ENCODE results near the gene CCDC89.

The CCDC89 gene

DNA sequence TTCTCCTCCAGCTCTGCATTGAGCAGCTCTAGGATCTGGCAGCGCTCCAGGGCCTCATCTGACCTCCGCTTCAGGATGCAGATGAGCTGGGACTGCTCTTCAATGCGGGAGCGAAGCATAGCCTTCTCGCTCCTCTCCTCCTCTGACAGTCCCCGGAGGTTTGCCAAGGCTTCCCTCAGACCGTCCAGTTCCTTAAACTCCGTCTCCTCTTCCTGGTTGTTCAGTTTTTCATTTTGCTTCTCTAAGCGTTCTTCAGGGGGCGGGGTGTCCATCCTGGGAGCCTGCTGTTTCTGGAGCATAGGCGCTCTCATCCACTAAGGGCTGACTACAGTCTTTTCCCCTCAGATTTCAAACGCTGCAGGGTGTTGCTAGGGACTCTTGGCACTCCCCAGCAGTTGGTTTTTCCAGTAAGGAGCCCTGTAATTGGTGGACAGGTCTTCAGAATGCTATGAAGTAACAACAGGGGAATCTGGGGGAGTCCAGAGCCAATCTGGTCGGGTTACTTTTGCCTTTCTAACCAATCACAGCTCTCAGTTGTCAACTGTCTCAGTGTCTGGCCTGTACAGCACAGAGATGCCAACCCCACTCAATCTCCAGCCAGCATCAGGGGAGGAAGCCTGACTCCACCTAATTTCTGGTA is at the start of gene CCDC89:
Gene CCDC89 (minus strand): TSS at position 376 of the 640 bp plus-strand sequence. CDS start 65 bp downstream, at position 311.
- no peak for DNase-seq

- DNase-seq = no peak
Observed at GRCh38 chr11:85732965-85733364, 47.0 kb upstream of the CCDC89 start.

DNA sequence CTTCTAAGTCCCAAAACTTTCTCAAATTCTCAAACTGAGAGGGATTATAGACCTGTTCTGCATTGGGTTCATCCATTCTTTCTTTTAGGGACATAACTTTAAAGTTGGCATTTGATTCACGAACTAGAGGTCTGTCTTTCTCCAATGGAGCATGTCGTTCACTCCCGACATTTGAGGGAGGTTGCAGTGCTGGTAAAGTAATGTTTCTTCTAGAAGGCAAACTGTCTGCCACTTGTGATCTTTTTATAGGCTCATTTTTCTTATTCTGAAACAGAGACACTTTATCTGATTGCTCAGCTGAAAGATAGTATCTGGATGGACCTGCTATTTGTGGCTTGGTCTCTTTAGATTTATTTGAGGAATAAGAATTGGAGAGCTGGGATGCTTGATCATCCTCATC is 40.4 kb upstream of the CCDC89 start:
- DNase-seq = no peak

GRCh38 chr11:85725510-85726258 is 39.7 kb upstream of the CCDC89 start:
- DNase-seq = no peak

- DNase-seq = no peak
Observed at GRCh38 chr11:85724748-85725465, 38.9 kb upstream of the CCDC89 start.

- DNase-seq = no peak
Observed at GRCh38 chr11:85723088-85723487, 37.1 kb upstream of the CCDC89 start.

- no peak for DNase-seq
Observed at GRCh38 chr11:85721191-85721590, 35.2 kb upstream of the CCDC89 start.

- no peak for DNase-seq
Observed at GRCh38 chr11:85718991-85719807, 33.2 kb upstream of the CCDC89 start.

GRCh38 chr11:85718126-85718943 is 32.3 kb upstream of the CCDC89 start:
- DNase-seq = no peak

DNA sequence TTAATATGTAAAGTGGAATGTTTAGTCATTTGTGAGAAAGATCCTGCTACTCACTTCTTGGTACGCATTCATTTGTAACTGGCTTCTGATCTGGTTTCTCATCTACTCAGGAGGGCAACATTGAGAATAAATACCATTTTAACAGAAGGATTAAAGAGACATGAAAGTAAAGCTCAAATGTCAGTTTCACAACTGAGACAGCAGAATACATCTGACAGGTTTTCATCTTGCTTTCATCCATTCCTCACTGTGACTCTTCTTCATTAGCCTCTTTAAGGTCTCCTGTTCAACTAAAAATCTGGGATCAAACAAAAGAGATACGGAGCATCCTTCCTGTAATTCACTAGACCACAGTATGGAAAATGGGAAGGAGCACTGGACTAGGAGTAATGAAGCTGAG is 31.4 kb upstream of the CCDC89 start:
- DNase-seq = no peak

GRCh38 chr11:85712953-85713352 is 27.0 kb upstream of the CCDC89 start:
- no peak for DNase-seq

GRCh38 chr11:85710917-85711316 is 24.9 kb upstream of the CCDC89 start:
- DNase-seq = no peak

GRCh38 chr11:85709941-85710702 is 24.1 kb upstream of the CCDC89 start:
- DNase-seq = no peak

- DNase-seq = no peak
Observed at GRCh38 chr11:85705800-85706199, 19.8 kb upstream of the CCDC89 start.

DNA sequence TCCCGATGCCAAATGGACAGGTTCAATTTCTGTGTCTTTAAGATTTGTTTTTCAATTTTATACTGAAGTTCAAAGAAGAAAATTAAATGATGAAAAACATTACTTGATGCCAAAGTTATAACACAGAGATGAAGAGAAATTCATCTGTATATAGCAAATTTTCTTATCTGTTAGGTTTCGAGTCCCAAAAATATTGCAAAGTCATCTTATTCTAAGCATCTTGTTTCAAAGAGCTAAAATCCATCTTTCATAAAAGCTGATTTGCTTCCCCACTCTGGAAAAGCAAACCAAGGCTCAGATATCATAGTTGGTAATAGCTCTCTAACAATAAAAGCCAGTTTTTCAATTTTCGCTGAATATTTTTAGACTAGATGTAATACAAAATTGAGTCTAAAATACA is 19.0 kb upstream of the CCDC89 start:
- no peak for DNase-seq

- no peak for DNase-seq
Observed at GRCh38 chr11:85699957-85700741, 14.2 kb upstream of the CCDC89 start.

DNA sequence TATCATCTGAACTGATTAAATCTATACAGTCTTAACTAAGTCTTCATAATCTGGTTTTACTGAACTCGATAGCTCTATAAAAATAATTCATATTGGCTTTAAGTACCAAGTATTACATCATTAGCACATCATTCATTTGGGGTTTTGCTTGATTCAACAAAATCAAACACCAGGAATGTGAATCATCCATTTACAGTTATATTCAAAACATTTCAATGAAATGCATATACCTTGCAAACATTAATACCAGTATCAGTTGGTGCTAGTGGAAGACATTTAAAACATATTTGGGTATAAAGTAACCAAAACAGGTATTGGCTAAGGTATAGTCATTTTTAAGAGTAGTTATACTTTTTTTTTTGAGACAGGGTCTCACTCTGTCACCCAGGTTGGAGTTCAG is 12.2 kb upstream of the CCDC89 start:
- no peak for DNase-seq

GRCh38 chr11:85697747-85698146 is 11.8 kb upstream of the CCDC89 start:
- DNase-seq = no peak

GRCh38 chr11:85695546-85695945 is 9.6 kb upstream of the CCDC89 start:
- no peak for DNase-seq

- no peak for DNase-seq
Observed at GRCh38 chr11:85694385-85694980, 8.5 kb upstream of the CCDC89 start.

Data from activated T-cell treated with anti-CD3 and anti-CD28 coated beads, Interleukin-2, amount 50 U/mL, for 48 hours (primary cell).